Neural crest cell (in vitro differentiated cells): ENCODE data around the gene TFIP11. TPM values are rescaled to one million over a fixed set of nuclear protein-coding genes. Genes with fewer than 3 reads are reported as not detected.
A peak's percentile ranks its signal among the peaks of the same experiment; 100 is the strongest.

ENCODE experiments used
- DNase-seq: peaks from one replicate; pipeline ENCODE4 v3.0.0; 2021; ENCODE audit warnings: low read depth, mixed read lengths, low spot score
- H3K27ac Mint-ChIP-seq: one replicate; pipeline ENCODE4 v1.8.0; 2021; ENCODE audit warnings: mild to moderate bottlenecking, mixed read lengths; ENCODE audit not compliant: unreplicated experiment
- H3K27me3 Mint-ChIP-seq: 2 replicates; pipeline ENCODE4 v1.8.0; 2021; ENCODE audit warnings: low read depth, mild to moderate bottlenecking, mixed read lengths
- H3K36me3 Mint-ChIP-seq: 2 replicates; pipeline ENCODE4 v1.8.0; 2021; ENCODE audit warnings: low read depth, mild to moderate bottlenecking, mixed read lengths
- H3K4me1 Mint-ChIP-seq: 2 replicates; pipeline ENCODE4 v1.8.0; 2021; ENCODE audit warnings: mixed read lengths
- H3K4me3 Mint-ChIP-seq: one replicate; pipeline ENCODE4 v1.8.0; 2021; ENCODE audit warnings: mild to moderate bottlenecking, mixed read lengths
- H3K9me3 Mint-ChIP-seq: 2 replicates; pipeline ENCODE4 v1.8.0; 2021; ENCODE audit warnings: mixed read lengths
- total RNA-seq: library from RNA; stranded (reverse); gene quantifications from 2 replicates; pipeline ENCODE4 v1.2.1, GENCODE V29; 2021
- TF ChIP-seq, protein P1 (sequence below): fragments of 200-600 bp; sonication (generic); conservative IDR thresholded peaks from 2 replicates; pipeline ENCODE4 v1.5.0; 2021; ENCODE audit warnings: antibody characterized with exemption, mild to moderate bottlenecking

Gene TFIP11
- total RNA-seq, 1 donor from 2014 or later = 33.6 TPM

DNA sequence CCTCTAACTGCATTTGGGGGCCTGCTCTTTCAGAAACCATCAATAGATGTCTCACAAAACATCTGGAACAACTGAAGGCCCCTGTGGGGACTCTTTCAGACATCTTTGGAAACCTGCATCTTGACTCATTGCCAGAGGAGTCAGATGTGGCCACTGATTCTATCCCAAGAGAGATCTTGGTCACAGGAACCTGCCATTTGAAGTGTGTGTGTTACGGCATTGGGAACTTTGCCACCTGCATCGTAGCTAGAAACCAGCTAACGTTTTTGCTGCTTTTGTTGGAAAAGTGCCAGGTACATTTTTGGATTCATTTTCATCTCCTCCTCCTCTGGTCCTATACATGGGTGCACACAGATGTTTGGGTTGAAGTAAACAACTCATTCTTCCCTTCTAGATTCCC is 24.3 kb downstream of the TFIP11 start:
- Mint-ChIP-seq H3K36me3 (peaks cover 4% of the 10 kb centered on the region), H3K27ac (no peak overlapping the region), H3K4me3 (peak overlapping the region; percentile 34), H3K27me3 (no peaks in the 10 kb centered on the region), H3K4me1 (peaks cover 33% of the 10 kb centered on the region), H3K9me3 (no peaks in the 10 kb centered on the region)
- TF ChIP-seq, protein P1, sequence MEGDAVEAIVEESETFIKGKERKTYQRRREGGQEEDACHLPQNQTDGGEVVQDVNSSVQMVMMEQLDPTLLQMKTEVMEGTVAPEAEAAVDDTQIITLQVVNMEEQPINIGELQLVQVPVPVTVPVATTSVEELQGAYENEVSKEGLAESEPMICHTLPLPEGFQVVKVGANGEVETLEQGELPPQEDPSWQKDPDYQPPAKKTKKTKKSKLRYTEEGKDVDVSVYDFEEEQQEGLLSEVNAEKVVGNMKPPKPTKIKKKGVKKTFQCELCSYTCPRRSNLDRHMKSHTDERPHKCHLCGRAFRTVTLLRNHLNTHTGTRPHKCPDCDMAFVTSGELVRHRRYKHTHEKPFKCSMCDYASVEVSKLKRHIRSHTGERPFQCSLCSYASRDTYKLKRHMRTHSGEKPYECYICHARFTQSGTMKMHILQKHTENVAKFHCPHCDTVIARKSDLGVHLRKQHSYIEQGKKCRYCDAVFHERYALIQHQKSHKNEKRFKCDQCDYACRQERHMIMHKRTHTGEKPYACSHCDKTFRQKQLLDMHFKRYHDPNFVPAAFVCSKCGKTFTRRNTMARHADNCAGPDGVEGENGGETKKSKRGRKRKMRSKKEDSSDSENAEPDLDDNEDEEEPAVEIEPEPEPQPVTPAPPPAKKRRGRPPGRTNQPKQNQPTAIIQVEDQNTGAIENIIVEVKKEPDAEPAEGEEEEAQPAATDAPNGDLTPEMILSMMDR = no peak
- DNase-seq = no peak

DNA sequence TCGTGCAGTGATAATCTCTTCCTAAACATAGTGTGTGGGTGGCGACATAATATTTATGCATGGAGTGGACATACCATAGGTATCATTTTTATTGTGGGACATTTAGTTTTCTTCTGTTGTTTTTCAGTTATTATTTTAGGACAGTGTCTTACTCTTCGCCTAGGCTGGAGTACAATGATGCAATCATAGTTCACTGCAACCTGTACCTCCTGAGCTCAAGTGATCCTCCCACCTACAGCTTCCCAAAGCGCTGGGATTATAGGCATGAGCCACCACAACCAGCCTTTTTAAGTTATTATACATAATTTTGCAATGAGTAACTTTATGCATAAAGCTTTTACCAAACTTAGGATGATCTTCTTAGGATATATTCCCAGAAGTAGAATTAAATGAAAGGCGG is 25.9 kb downstream of the TFIP11 start:
- Mint-ChIP-seq H3K36me3 (peaks cover 4% of the 10 kb centered on the region), H3K27me3 (no peaks in the 10 kb centered on the region), H3K9me3 (no peaks in the 10 kb centered on the region), H3K27ac (peak overlapping the region; percentile 76), H3K4me3 (peak overlapping the region; percentile 99), H3K4me1 (peaks cover 48% of the 10 kb centered on the region)
- no peak for DNase-seq
- TF ChIP-seq, protein P1 = no peak

DNA sequence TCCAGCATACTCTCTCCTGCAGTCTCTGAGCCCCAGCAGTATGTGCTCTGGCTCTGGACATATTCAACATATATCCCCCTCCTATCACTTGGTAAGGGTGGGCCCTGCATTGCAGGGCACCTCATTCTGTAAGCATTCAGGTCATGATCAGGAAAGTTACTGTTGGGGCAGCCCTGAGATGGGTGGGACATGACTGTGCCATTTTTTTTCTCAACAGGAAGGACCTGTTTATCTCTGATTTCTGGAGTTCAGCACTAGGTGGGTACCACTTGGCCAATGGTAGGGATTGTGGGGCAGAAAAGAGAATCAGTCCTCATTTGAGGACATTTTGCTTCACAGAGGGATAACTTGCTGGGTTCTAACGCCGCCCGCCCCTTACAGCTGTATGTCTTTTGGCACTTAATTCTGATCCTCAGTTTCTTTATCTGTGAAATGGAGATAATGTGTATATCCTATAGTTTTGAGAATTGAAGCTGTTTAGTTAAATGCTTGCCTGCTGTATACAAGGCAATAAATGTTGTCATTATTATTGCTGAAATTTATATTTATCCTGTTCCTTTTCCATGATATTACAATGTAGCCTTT is 26.4 kb downstream of the TFIP11 start:
- peak overlapping the region; percentile 99 for H3K4me3 Mint-ChIP-seq

DNA sequence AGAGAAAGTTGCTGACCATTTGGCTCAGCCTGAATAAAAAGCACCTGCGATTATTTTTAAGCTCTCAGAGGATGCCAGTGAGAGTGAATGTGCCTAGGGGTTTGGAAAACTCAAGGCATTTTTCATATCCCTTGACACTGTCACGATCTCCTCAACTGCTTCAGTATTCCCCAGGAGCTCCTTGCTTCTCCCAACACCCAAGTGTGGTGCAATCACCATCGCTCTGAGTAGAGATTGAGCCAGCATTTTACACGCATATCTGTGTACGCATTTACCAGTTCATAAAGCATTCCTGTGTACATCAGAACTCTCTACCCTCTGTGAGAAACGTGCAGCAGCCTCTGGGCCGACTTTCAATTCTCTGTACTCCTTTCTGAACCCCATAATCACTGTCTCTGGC is 27.3 kb downstream of the TFIP11 start:
- H3K27me3 Mint-ChIP-seq = no peaks in the 10 kb centered on the region
- no peaks in the 10 kb centered on the region for H3K9me3 Mint-ChIP-seq
- TF ChIP-seq, protein P1 = no peak
- no peak overlapping the region for H3K27ac Mint-ChIP-seq
- no peak for DNase-seq
- peak overlapping the region; percentile 99 for H3K4me3 Mint-ChIP-seq
- H3K36me3 Mint-ChIP-seq = peaks cover 2% of the 10 kb centered on the region
- peaks cover 60% of the 10 kb centered on the region for H3K4me1 Mint-ChIP-seq

More for the DNA sequence above, 26.4 kb downstream of the TFIP11 start:
- no peak for DNase-seq
- TF ChIP-seq, protein P1 = no peak
- Mint-ChIP-seq H3K9me3 (no peaks in the 10 kb centered on the region), H3K36me3 (peaks cover 4% of the 10 kb centered on the region), H3K27me3 (no peaks in the 10 kb centered on the region), H3K4me1 (peaks cover 53% of the 10 kb centered on the region), H3K27ac (no peak overlapping the region)

DNA sequence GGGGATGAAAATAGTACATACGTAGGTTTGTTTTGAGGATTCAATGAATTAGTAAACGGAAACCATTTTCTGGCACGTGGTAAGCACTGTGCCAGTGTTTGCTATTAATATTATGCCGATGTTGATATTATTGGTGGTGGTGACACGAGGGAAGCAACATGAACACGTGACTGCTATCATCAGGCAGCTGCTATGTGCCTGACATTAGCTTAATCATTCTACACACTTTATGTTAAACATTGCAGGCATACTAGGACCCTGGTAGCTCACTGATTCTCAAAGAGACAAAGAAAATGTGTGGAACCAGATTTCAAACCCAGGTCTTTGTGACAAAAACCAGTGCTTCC is 27.9 kb downstream of the TFIP11 start:
- peak overlapping the region; percentile 99 for H3K4me3 Mint-ChIP-seq
- TF ChIP-seq, protein P1 = no peak
- H3K27me3 Mint-ChIP-seq = no peaks in the 10 kb centered on the region
- H3K36me3 Mint-ChIP-seq = peaks cover 2% of the 10 kb centered on the region
- no peak for DNase-seq
- peaks cover 60% of the 10 kb centered on the region for H3K4me1 Mint-ChIP-seq
- no peak overlapping the region for H3K27ac Mint-ChIP-seq
- no peaks in the 10 kb centered on the region for H3K9me3 Mint-ChIP-seq
